H1 (cell line): ENCODE data around the gene RNF224. TPM values are rescaled to one million over a fixed set of nuclear protein-coding genes. Genes with fewer than 3 reads are reported as not detected.
A peak's percentile ranks its signal among the peaks of the same experiment; 100 is the strongest.

ENCODE experiments used
- CTCF ChIA-PET: fragments of 300-600 bp; sonication (Branson Sonifier 250); formaldehyde crosslinking; loops from one replicate; lab custom pipeline; 2021; ENCODE audit not compliant: partially characterized antibody; lab: Charles Lee
- POLR2A ChIA-PET: fragments of 300-600 bp; sonication (Branson Sonifier 250); formaldehyde crosslinking; loops from one replicate; lab custom pipeline; 2021; ENCODE audit warnings: inconsistent platforms; ENCODE audit not compliant: partially characterized antibody; lab: Charles Lee
- DNase-seq, 2 experiments: peaks; one replicate each; pipeline versions ENCODE4 v3.0.0 to v3.0.0-alpha.2; 2010 to 2022; ENCODE audit warnings: low spot score in 2 of 2, low read depth in 1 of 2, mixed read lengths in 1 of 2
- FAIRE-seq: peaks from 2 replicates; lab custom pipeline; 2011; peaks lifted over from hg19 to GRCh38; lab: Jason Lieb, UNC
- H2AFZ ChIP-seq: 2 replicates; pipeline ENCODE4 v1.8.1; 2012; ENCODE audit warnings: low read length, inconsistent platforms
- H2AK5ac ChIP-seq: 2 replicates; pipeline ENCODE4 v1.6.1; 2013; ENCODE audit warnings: low read depth, low read length
- H2BK120ac ChIP-seq: replicated peaks from 2 replicates; pipeline ENCODE3; 2013; ENCODE audit warnings: low read depth, low read length, inconsistent platforms
- H2BK12ac ChIP-seq: 2 replicates; pipeline ENCODE4 v1.6.1; 2013; ENCODE audit warnings: low read depth, low read length
- H2BK15ac ChIP-seq: 2 replicates; pipeline ENCODE4 v1.6.1; 2013; ENCODE audit warnings: low read length
- H2BK20ac ChIP-seq: 2 replicates; pipeline ENCODE4 v1.6.1; 2013; ENCODE audit warnings: low read length
- H2BK5ac ChIP-seq: 2 replicates; pipeline ENCODE4 v1.6.1; 2013; ENCODE audit warnings: low read depth, low read length
- H3K14ac ChIP-seq: 2 replicates; pipeline ENCODE4 v1.6.1; 2013; ENCODE audit warnings: inconsistent platforms; ENCODE audit not compliant: insufficient read length
- H3K18ac ChIP-seq: 2 replicates; pipeline ENCODE4 v1.6.1; 2013; ENCODE audit warnings: low read length; ENCODE audit errors: extremely low read depth
- H3K23ac ChIP-seq: 2 replicates; pipeline ENCODE4 v1.6.1; 2013; ENCODE audit warnings: inconsistent platforms; ENCODE audit not compliant: insufficient read length
- H3K23me2 ChIP-seq: 2 replicates; pipeline ENCODE4 v1.6.1; 2013; ENCODE audit warnings: low read depth, low read length
- H3K27ac ChIP-seq: 2 replicates; pipeline ENCODE4 v1.6.1; 2011; ENCODE audit warnings: low read depth, low read length, inconsistent platforms
- H3K27me3 ChIP-seq, 4 experiments: replicated peaks in 1 of 4; 1 replicate in 1 of 4; 2 replicates in 3 of 4; pipeline versions ENCODE4 v1.6.1 to v1.8.1; 2011 to 2013; ENCODE audit warnings: low read length in 3 of 4, mild to moderate bottlenecking in 3 of 4, inconsistent platforms in 2 of 4, mixed read lengths in 2 of 4, moderate library complexity in 1 of 4; ENCODE audit not compliant: control insufficient read depth in 3 of 4, insufficient read depth in 3 of 4; ENCODE audit errors: extremely low read depth in 1 of 4
- H3K36me3 ChIP-seq, 4 experiments: 2 replicates each; pipeline versions ENCODE4 v1.6.1 to v1.8.1; 2011 to 2013; ENCODE audit warnings: mild to moderate bottlenecking in 4 of 4, low read length in 3 of 4, moderate library complexity in 2 of 4, control low read depth in 1 of 4, inconsistent platforms in 1 of 4; ENCODE audit not compliant: insufficient read depth in 4 of 4, control insufficient read depth in 2 of 4
- H3K4ac ChIP-seq: replicated peaks from 2 replicates; pipeline ENCODE3; 2013; ENCODE audit warnings: low read length, low read depth, mixed read lengths, inconsistent platforms; ENCODE audit not compliant: insufficient read length
- H3K4me1 ChIP-seq, 4 experiments: replicated peaks in 1 of 4; 1 replicate in 1 of 4; 2 replicates in 3 of 4; pipeline versions ENCODE4 v1.6.1 to v1.8.1; 2011 to 2013; ENCODE audit warnings: low read length in 3 of 4, inconsistent platforms in 2 of 4, mixed read lengths in 1 of 4; ENCODE audit not compliant: insufficient read depth in 4 of 4, control insufficient read depth in 3 of 4
- H3K4me2 ChIP-seq, 2 experiments: 2 replicates each; pipeline versions ENCODE4 v1.6.1 to v1.8.1; 2011 to 2013; ENCODE audit warnings: low read depth in 2 of 2, low read length in 2 of 2, control low read depth in 1 of 2, inconsistent platforms in 1 of 2, mild to moderate bottlenecking in 1 of 2; ENCODE audit not compliant: insufficient read depth in 1 of 2
- H3K4me3 ChIP-seq, 4 experiments: fragments of 200-600, 300-600 bp in 1 of 4; sonication (generic), shearing (Covaris generic), sonication (Bioruptor Twin) in 1 of 4; 2 replicates each; pipeline versions ENCODE4 v1.5.1 to v1.8.1; 2011 to 2016; ENCODE audit warnings: low read length in 4 of 4, low read depth in 3 of 4, control low read depth in 2 of 4, inconsistent platforms in 2 of 4, mild to moderate bottlenecking in 2 of 4, mixed read lengths in 1 of 4, moderate library complexity in 1 of 4; ENCODE audit not compliant: insufficient read depth in 2 of 4; ENCODE audit errors: extremely low read depth in 1 of 4
- H3K56ac ChIP-seq: replicated peaks from 2 replicates; pipeline ENCODE3; 2013; ENCODE audit warnings: low read depth, mild to moderate bottlenecking, mixed read lengths, low read length, inconsistent platforms; ENCODE audit not compliant: insufficient read length
- H3K79me1 ChIP-seq: 2 replicates; pipeline ENCODE4 v1.6.1; 2013; ENCODE audit warnings: low read depth, low read length, control low read depth
- H3K79me2 ChIP-seq, 2 experiments: 2 replicates each; pipeline versions ENCODE4 v1.6.1 to v1.8.1; 2012 to 2013; ENCODE audit warnings: low read length in 2 of 2, mild to moderate bottlenecking in 2 of 2, inconsistent platforms in 1 of 2; ENCODE audit not compliant: insufficient read depth in 2 of 2, control insufficient read depth in 1 of 2
- H3K9ac ChIP-seq, 4 experiments: replicated peaks in 1 of 4; 1 replicate in 1 of 4; 2 replicates in 3 of 4; pipeline versions ENCODE4 v1.6.1 to v1.8.1; 2011 to 2013; ENCODE audit warnings: low read depth in 3 of 4, low read length in 3 of 4, control low read depth in 2 of 4, mild to moderate bottlenecking in 2 of 4, moderate library complexity in 2 of 4, inconsistent platforms in 1 of 4; ENCODE audit errors: extremely low read depth in 1 of 4
- H3K9me3 ChIP-seq, 2 experiments: 2 replicates each; pipeline versions ENCODE4 v1.6.1 to v1.8.1; 2012 to 2013; ENCODE audit warnings: mild to moderate bottlenecking in 2 of 2, moderate library complexity in 2 of 2, control low read depth in 1 of 2, inconsistent platforms in 1 of 2, low read depth in 1 of 2, low read length in 1 of 2, mixed read lengths in 1 of 2; ENCODE audit not compliant: insufficient read depth in 2 of 2
- H4K20me1 ChIP-seq, 2 experiments: replicated peaks in 1 of 2; 2 replicates each; pipeline versions ENCODE3 to v1.8.1; 2011 to 2013; ENCODE audit warnings: inconsistent platforms in 2 of 2, low read length in 2 of 2, mild to moderate bottlenecking in 1 of 2; ENCODE audit not compliant: insufficient read depth in 2 of 2, control insufficient read depth in 1 of 2
- H4K5ac ChIP-seq: 2 replicates; pipeline ENCODE4 v1.6.1; 2013; ENCODE audit warnings: low read length, low read depth, mixed read lengths, inconsistent platforms; ENCODE audit not compliant: insufficient read length
- H4K8ac ChIP-seq: 2 replicates; pipeline ENCODE4 v1.8.0; 2013; ENCODE audit warnings: mild to moderate bottlenecking, moderate library complexity, low read length, inconsistent platforms; ENCODE audit not compliant: insufficient read depth; ENCODE audit errors: extremely low read depth
- H4K91ac ChIP-seq: replicated peaks from 2 replicates; pipeline ENCODE3; 2013; ENCODE audit warnings: low read length, mixed read lengths, inconsistent platforms; ENCODE audit not compliant: insufficient read length
- CHD2 ChIP-seq: IDR thresholded peaks from 2 replicates; pipeline ENCODE4 v1.6.1; 2012; ENCODE audit warnings: low read length, improper control_type of control experiment
- CTBP2 ChIP-seq: IDR thresholded peaks from 2 replicates; pipeline ENCODE4 v1.7.0; 2011; ENCODE audit warnings: borderline replicate concordance, mild to moderate bottlenecking, moderate library complexity, mixed read lengths, low read length; ENCODE audit not compliant: insufficient read depth, insufficient read length
- EP300 ChIP-seq, 2 experiments: IDR thresholded peaks; 1 replicate in 1 of 2; 2 replicates in 1 of 2; pipeline ENCODE4 v1.6.1; 2011 to 2012; ENCODE audit warnings: low read depth in 2 of 2, low read length in 2 of 2, mild to moderate bottlenecking in 2 of 2, borderline replicate concordance in 1 of 2, inconsistent platforms in 1 of 2, moderate library complexity in 1 of 2
- RBBP5 ChIP-seq: IDR thresholded peaks from 2 replicates; pipeline ENCODE4 v1.7.1; 2012; ENCODE audit warnings: low read depth, mild to moderate bottlenecking, inconsistent platforms, low read length, moderate library complexity, borderline replicate concordance
- SIRT6 ChIP-seq: IDR thresholded peaks from one replicate; pipeline ENCODE4 v1.7.1; 2012; ENCODE audit warnings: low read length, inconsistent platforms
- SP2 ChIP-seq: IDR thresholded peaks from 2 replicates; pipeline ENCODE4 v1.6.1; 2012; ENCODE audit warnings: mild to moderate bottlenecking, low read length, inconsistent platforms
- SP4 ChIP-seq: IDR thresholded peaks from 2 replicates; pipeline ENCODE4 v1.6.1; 2012; ENCODE audit warnings: low read length, inconsistent platforms
- WGBS, 2 experiments: shearing (Covaris generic) in 1 of 2; methylation state at CpG; one replicate each; pipeline versions ENCODE4 v1.1.6 to v1.1.7; 2013 to 2015; ENCODE audit warnings: low lambda C conversion rate in 2 of 2, mixed read lengths in 2 of 2, inconsistent platforms in 1 of 2, low coverage in 1 of 2, missing lambda C conversion rate in 1 of 2; ENCODE audit not compliant: insufficient replicate concordance in 2 of 2, insufficient coverage in 1 of 2, insufficient read length in 1 of 2; ENCODE audit errors: extremely low coverage in 1 of 2, missing lambda C conversion rate in 1 of 2; 5-methylcytosine and 5-hydroxymethylcytosine counted together
- polyA plus RNA-seq, 7 experiments: library from polyadenylated mRNA; depleted of rRNA in 3 of 7; stranded (reverse) in 5 of 7; unstranded in 2 of 7; fragments of >200 nt in 5 of 7; fragments of 200-250 nt in 2 of 7; gene quantifications; 1 replicate in 5 of 7; 2 replicates in 1 of 7; 4 replicates in 1 of 7; pipeline versions ENCODE4 v1.2.1 to v1.2.3, GENCODE V29; 2011 to 2013; ENCODE audit warnings: missing spikeins in 2 of 7, mixed read lengths in 2 of 7
- total RNA-seq: library from RNA; stranded (reverse); fragmentation: NEBNext Ultra II Directional; extraction: Animal tissue kit (Norgen Biotek cat#: 25700); gene quantifications from 2 replicates; pipeline ENCODE4 v1.2.1, GENCODE V29; 2021
- TF ChIP-seq, protein P1 (sequence below): IDR thresholded peaks from 2 replicates; pipeline ENCODE4 v1.6.1; 2011; ENCODE audit warnings: low read depth, mild to moderate bottlenecking, low read length; ENCODE audit not compliant: insufficient read depth

RNF224 gene
- total and polyA plus RNA-seq, 2 of the 8 experiments (the other 6 are each of a cell fraction or from before 2014, with no cell fraction given), result 0.24 TPM; not detected in 1

DNA sequence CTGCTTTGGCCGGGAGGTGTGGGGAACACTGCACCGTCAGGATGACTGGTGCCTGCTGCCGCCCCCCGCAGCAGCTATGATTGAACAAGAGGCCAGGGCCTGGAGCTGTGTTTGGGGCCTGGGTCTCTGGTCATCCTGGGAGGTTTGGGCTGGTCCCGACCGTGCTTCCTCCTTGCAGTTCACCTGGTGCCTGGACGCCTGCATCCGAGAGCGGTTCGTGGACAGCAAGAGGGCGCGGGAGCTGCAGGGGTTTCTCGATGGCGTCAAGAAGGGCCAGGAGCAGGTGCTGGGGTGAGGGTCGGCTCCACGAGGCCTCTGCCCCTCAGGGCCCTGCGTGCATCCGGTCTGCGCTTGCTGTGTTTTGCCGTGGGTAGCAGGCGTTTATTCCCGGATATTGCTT is 36.8 kb downstream of the RNF224 start:
- POLR2A ChIA-PET, result interaction anchor here (47.8 to 69.9 kb wide), 2 partner anchors 7 to 29 kb away, joined by 1462 read pairs; partner anchors contain the start of genes CYSRT1, NDOR1, NELFB and RNF208
- DNase-seq (no peak), FAIRE-seq (no peak)
- CTCF ChIA-PET, result interaction anchor here (2.2 to 5.3 kb wide), 3 partner anchors 10 to 27 kb away, joined by 8 to 29 read pairs (median 10); a partner anchor contains a TSS
- H3K4me1 ChIP-seq, result no peaks in the 10 kb centered on the region
- no peak overlapping the region for H2BK120ac ChIP-seq
- no peaks in the 10 kb centered on the region for H3K23me2 ChIP-seq
- no peak overlapping the region for H3K4me3 ChIP-seq
- H4K91ac ChIP-seq, result no peak overlapping the region
- H2BK20ac ChIP-seq, result no peak overlapping the region
- H4K20me1 ChIP-seq, result peaks cover 0 to 10% of the 10 kb centered on the region in 2 experiments
- H4K8ac ChIP-seq, result peak overlapping the region; percentile 62; the same call in 1 of the 2 replicates
- H3K79me2 ChIP-seq, result no peaks in the 10 kb centered on the region
- H3K27ac ChIP-seq, result no peak overlapping the region
- WGBS, 2 experiments, result 95% methylated on average over 22 of the region's 22 CpGs; no CpG with 5 or more reads in 1 of the 2 experiments
- H2BK15ac ChIP-seq, result no peak overlapping the region
- no peak overlapping the region for H2AFZ ChIP-seq
- H3K56ac ChIP-seq, result no peak overlapping the region
- H3K79me1 ChIP-seq, result no peaks in the 10 kb centered on the region
- H2BK5ac ChIP-seq, result peak overlapping the region; percentile 44; the same call in 1 of the 2 replicates
- peaks cover 7 to 36% (median 22%) of the 10 kb centered on the region in 4 experiments for H3K36me3 ChIP-seq
- H3K14ac ChIP-seq, result no peak overlapping the region
- H2BK12ac ChIP-seq, result no peak overlapping the region
- H2AK5ac ChIP-seq, result no peak overlapping the region
- H3K27me3 ChIP-seq, result no peaks in the 10 kb centered on the region
- H4K5ac ChIP-seq, result no peak overlapping the region
- H3K18ac ChIP-seq, result no peak overlapping the region
- no peak overlapping the region for H3K23ac ChIP-seq
- TF ChIP-seq SP2 (no peak), CHD2 (no peak), CTBP2 (no peak), EP300 (IDR thresholded peaks at IDR 0.05; ENCODE audit: borderline replicate concordance in 1 of 2, low read depth in 2 of 2, low read length in 2 of 2) (no peak), SIRT6 (no peak), RBBP5 (no peak), SP4 (no peak)
- TF ChIP-seq, protein P1, sequence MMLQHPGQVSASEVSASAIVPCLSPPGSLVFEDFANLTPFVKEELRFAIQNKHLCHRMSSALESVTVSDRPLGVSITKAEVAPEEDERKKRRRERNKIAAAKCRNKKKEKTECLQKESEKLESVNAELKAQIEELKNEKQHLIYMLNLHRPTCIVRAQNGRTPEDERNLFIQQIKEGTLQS, result no peak
- H3K4ac ChIP-seq, result no peak overlapping the region
- H3K4me2 ChIP-seq, result no peak overlapping the region
- H3K9ac ChIP-seq, result no peak overlapping the region
- H3K9me3 ChIP-seq, result no peaks in the 10 kb centered on the region
